Measurements from ENCODE around the gene MAML2.

Gene MAML2

GRCh38 chr11:96303064-96303463 lies 39.9 kb downstream of the MAML2 start:
- no peak for TF ChIP-seq CTCF (IDR thresholded peaks at IDR 0.05; ENCODE audit: extremely low read depth, insufficient read depth, missing control alignments)
- DNase-seq (ENCODE audit: low spot score) = no peak
- in situ Hi-C loops (cut with MboI; ENCODE audit: low pct_unique_long_range_greater_than_20kb, low sequenced_read_pairs, unreplicated experiment) = no loop called here

DNA sequence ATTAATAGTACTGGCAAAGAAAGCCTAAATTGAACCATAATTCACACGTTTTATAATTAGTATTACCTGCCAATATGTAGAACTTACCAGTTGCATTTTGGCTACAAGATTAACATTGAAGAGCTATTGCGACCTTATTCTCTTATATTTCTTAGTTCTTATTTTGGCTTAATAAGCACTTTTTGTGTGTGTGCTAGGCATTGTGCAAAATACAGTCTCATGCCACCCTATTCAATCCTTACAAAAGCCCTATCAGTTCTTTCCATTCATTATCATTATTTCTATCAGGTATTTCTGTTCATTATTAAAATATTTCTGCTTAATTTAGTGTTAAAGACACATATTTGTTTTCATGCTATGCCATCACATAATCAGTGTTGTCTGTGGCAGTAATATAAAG lies 41.2 kb downstream of the MAML2 start:
- no peak for DNase-seq (ENCODE audit: low spot score)
- in situ Hi-C loops (cut with MboI; ENCODE audit: low pct_unique_long_range_greater_than_20kb, low sequenced_read_pairs, unreplicated experiment) = no loop called here
- TF ChIP-seq CTCF (IDR thresholded peaks at IDR 0.05; ENCODE audit: extremely low read depth, insufficient read depth, missing control alignments) = no peak

GRCh38 chr11:96299155-96299888 lies 43.7 kb downstream of the MAML2 start:
- in situ Hi-C loops (cut with MboI; ENCODE audit: low pct_unique_long_range_greater_than_20kb, low sequenced_read_pairs, unreplicated experiment) = no loop called here
- TF ChIP-seq CTCF (IDR thresholded peaks at IDR 0.05; ENCODE audit: extremely low read depth, insufficient read depth, missing control alignments) = no peak
- no peak for DNase-seq (ENCODE audit: low spot score)

GRCh38 chr11:96295369-96295768 lies 47.6 kb downstream of the MAML2 start:
- in situ Hi-C loops (cut with MboI; ENCODE audit: low pct_unique_long_range_greater_than_20kb, low sequenced_read_pairs, unreplicated experiment) = no loop called here
- DNase-seq (ENCODE audit: low spot score) = no peak
- TF ChIP-seq CTCF (IDR thresholded peaks at IDR 0.05; ENCODE audit: extremely low read depth, insufficient read depth, missing control alignments) = no peak

DNA sequence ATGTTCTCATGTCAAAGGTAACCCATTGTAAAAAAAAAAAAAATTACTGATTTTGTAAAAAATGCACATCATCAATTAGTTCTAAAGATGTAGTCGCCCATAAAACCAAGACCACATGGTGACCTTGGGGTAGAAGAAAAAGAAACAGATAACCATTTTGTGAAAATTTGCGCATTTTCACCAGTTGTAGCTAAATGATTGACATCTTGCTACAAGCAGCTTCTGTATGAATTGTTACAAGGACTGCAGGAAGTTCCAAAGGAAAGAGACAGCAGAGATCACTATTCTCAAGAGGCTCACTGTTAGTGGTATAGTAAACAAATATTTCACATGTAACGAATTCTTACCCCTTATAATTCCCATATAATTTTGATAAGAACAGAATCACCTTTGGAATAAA lies 48.7 kb downstream of the MAML2 start:
- no peak for TF ChIP-seq CTCF (IDR thresholded peaks at IDR 0.05; ENCODE audit: extremely low read depth, insufficient read depth, missing control alignments)
- DNase-seq (ENCODE audit: low spot score) = no peak
- in situ Hi-C loops (cut with MboI; ENCODE audit: low pct_unique_long_range_greater_than_20kb, low sequenced_read_pairs, unreplicated experiment) = no loop called here

DNA sequence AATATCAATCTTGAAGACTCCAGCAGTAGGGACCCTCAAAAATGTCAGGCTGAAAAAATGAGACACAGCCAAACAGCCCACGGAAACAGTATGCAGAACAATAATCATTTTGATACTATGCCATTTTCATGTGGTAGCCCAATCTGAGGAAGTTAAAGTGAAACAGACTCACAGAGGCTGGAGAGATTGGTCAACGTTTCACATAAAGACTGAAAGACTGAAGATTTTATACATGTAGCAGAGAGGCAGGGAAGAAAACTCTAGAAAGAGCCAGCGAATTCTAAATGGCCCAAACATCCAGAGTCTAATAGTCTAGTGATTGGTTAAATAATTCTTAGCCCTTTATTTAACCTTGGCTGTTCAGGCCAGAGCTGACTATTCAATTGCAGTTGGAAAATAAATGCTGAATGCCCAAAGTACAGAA lies 49.4 kb downstream of the MAML2 start:
- in situ Hi-C loops (cut with MboI; ENCODE audit: low pct_unique_long_range_greater_than_20kb, low sequenced_read_pairs, unreplicated experiment) = no loop called here
- DNase-seq (ENCODE audit: low spot score) = peak; percentile 38
- no peak for TF ChIP-seq CTCF (IDR thresholded peaks at IDR 0.05; ENCODE audit: extremely low read depth, insufficient read depth, missing control alignments)

Data from GM13977 (cell line).